HAP-1 (cell line): ENCODE data around the gene PTPRG.

ENCODE experiments used
- DNase-seq, 2 experiments: peaks; one replicate each; pipeline ENCODE4 v3.0.0-alpha.2; 2016 to 2020; ENCODE audit warnings: low spot score in 2 of 2
- H3K27me3 ChIP-seq: fragments of 250-450 bp; sonication (Bioruptor Pico); 2 replicates; pipeline ENCODE4 v1.5.1; 2020; ENCODE audit warnings: low read depth, mild to moderate bottlenecking, moderate library complexity
- H3K36me3 ChIP-seq: fragments of 250-450 bp; sonication (Bioruptor Pico); replicated peaks from 2 replicates; pipeline ENCODE4 v1.5.1; 2020; ENCODE audit warnings: mild to moderate bottlenecking
- H3K4me1 ChIP-seq: fragments of 250-450 bp; sonication (Bioruptor Pico); 2 replicates; pipeline ENCODE4 v1.5.1; 2020; ENCODE audit warnings: mild to moderate bottlenecking
- H3K4me3 ChIP-seq: fragments of 250-450 bp; sonication (Bioruptor Pico); 2 replicates; pipeline ENCODE4 v1.5.1; 2020; ENCODE audit warnings: mild to moderate bottlenecking, moderate library complexity
- H3K9me3 ChIP-seq: fragments of 250-450 bp; sonication (Bioruptor Pico); 2 replicates; pipeline ENCODE4 v1.5.1; 2020; ENCODE audit warnings: mild to moderate bottlenecking, moderate library complexity
- in situ Hi-C: fragments of 300-500 bp; cut with MboI; formaldehyde crosslinking; loops from 3 replicates; pipeline ENCODE4 v1.14.3; 2020; ENCODE audit warnings: low sequenced_read_pairs, inconsistent platforms, mixed read lengths

PTPRG gene

GRCh38 chr3:61561374-61562041, at the start of gene PTPRG:
TSS of gene PTPRG (plus strand) at chr3:61561571. CDS start at chr3:61562288, 717 bp downstream.
- Histone ChIP-seq H3K9me3 (no peaks in the 10 kb centered on the region), H3K27me3 (no peaks in the 10 kb centered on the region), H3K4me3 (peak within 1 kb of the TSS; percentile 85), H3K36me3 (peaks cover 4% of the 10 kb centered on the region; the same call in 1 of the 2 replicates), H3K4me1 (peaks cover 4% of the 10 kb centered on the region; the same call in 1 of the 2 replicates)
- DNase-seq, result peak; percentile 87 to 88
- in situ Hi-C loops, result loop anchor here (10.0 kb wide), 1 partner anchor 123 kb away; no protein-coding TSS in a partner anchor

- Histone ChIP-seq H3K9me3 (no peaks in the 10 kb centered on the region), H3K4me1 (no peaks in the 10 kb centered on the region), H3K4me3 (no peak overlapping the region), H3K27me3 (no peaks in the 10 kb centered on the region), H3K36me3 (no peaks in the 10 kb centered on the region)
- no peak for DNase-seq
- in situ Hi-C loops, result no loop called here
Observed at GRCh38 chr3:61518590-61518989, 42.8 kb upstream of the PTPRG start.

GRCh38 chr3:61520966-61521628, 40.3 kb upstream of the PTPRG start:
- Histone ChIP-seq H3K27me3 (no peaks in the 10 kb centered on the region), H3K9me3 (no peaks in the 10 kb centered on the region), H3K4me3 (no peak overlapping the region), H3K36me3 (no peaks in the 10 kb centered on the region), H3K4me1 (no peaks in the 10 kb centered on the region)
- in situ Hi-C loops, result no loop called here
- DNase-seq, result no peak

DNA sequence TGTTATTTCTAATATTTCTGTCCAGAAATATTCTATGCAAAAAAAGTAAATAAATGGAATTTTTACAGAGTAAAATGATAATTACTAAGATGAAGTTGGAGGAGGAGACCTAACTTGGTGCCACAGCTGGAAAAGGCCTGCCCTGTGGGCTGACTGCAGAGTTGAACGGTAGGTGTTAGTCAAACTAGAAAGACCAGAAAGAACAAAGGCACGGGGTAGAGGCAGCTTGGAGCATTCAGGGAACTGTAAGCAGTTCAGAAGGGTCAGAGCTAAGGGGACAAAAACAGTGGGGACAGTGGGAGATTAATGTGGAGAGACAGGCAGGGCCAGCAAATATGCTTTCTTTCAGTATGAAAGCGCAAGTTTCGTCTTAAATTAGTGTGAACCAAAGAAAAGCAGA, 39.3 kb upstream of the PTPRG start:
- Histone ChIP-seq H3K4me3 (no peak overlapping the region), H3K4me1 (no peaks in the 10 kb centered on the region), H3K9me3 (no peaks in the 10 kb centered on the region), H3K27me3 (no peaks in the 10 kb centered on the region), H3K36me3 (no peaks in the 10 kb centered on the region)
- in situ Hi-C loops, result no loop called here
- no peak for DNase-seq

DNA sequence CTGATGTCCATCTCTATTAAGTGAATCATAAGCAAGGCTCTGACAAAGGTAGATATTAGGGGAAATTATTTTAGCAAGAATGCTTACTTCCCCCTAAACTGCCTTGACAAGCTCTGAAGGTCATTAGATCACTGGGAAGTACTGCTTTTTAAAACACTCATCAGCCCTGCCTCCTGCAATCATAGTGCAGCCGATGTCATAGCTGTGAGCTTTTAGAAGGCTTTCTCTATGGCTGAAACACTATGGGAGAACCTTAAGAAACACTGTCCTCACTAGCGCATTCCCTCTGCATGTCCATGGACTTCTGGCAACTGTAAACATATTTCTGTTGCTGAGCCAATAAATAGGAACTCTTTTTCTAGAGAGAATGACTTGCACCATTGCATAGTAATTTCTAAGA, 38.7 kb upstream of the PTPRG start:
- DNase-seq, result no peak
- Histone ChIP-seq H3K36me3 (no peaks in the 10 kb centered on the region), H3K4me1 (no peaks in the 10 kb centered on the region), H3K27me3 (no peaks in the 10 kb centered on the region), H3K9me3 (no peaks in the 10 kb centered on the region), H3K4me3 (no peak overlapping the region)
- in situ Hi-C loops, result no loop called here

DNA sequence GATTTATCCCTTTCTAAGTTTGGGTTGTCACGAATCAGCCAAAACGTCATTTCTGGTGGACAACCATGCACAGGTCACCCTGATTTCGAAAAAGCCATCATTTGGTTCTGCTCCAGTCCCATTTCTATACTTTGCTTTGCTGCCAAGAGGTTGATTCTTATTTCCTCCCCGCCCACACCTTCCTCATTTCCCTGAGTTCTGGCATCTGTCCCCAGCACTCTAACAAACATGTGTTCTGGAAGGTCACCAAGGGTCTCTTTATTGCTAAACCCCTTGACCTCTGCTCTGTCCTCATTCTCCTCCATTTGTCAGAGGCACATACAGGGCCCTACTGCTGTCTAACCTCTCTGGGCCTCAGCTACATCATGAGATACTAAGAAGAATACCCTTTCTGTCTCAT, 36.4 kb upstream of the PTPRG start:
- in situ Hi-C loops, result loop anchor here (25.0 kb wide), 1 partner anchor 662 kb away; no protein-coding TSS in a partner anchor
- Histone ChIP-seq H3K4me3 (no peak overlapping the region), H3K9me3 (no peaks in the 10 kb centered on the region), H3K36me3 (no peaks in the 10 kb centered on the region), H3K4me1 (no peaks in the 10 kb centered on the region), H3K27me3 (no peaks in the 10 kb centered on the region)
- DNase-seq, result no peak

DNA sequence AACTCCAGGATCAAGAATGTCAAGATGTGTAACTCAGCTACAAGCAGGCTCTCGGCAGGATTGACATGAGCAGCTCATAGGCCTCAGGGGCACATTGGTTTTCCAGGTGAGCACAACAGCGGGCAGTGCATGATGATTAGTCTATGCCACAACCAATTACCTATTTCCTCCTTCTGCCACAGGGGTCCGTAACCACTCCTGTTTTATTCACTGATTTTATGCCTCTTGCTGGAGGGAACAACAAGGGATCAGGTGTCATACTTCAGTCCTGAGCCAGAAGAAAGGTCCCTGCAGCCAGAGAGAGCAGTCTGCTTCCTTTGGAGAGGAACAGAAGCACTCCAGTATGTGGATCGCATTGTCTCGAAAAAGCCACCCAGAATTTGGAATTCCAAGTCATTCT, 35.1 kb upstream of the PTPRG start:
- H3K4me3 ChIP-seq, result no peak overlapping the region
- H3K4me1 ChIP-seq, result no peaks in the 10 kb centered on the region
- in situ Hi-C loops, result loop anchor here (25.0 kb wide), 1 partner anchor 661 kb away; no protein-coding TSS in a partner anchor
- no peaks in the 10 kb centered on the region for H3K36me3 ChIP-seq
- DNase-seq, result no peak
- H3K27me3 ChIP-seq, result no peaks in the 10 kb centered on the region
- H3K9me3 ChIP-seq, result no peaks in the 10 kb centered on the region

- H3K9me3 ChIP-seq, result no peaks in the 10 kb centered on the region
- no peaks in the 10 kb centered on the region for H3K36me3 ChIP-seq
- DNase-seq, result no peak
- no peaks in the 10 kb centered on the region for H3K27me3 ChIP-seq
- no peak overlapping the region for H3K4me3 ChIP-seq
- H3K4me1 ChIP-seq, result no peaks in the 10 kb centered on the region
- in situ Hi-C loops, result loop anchor here (25.0 kb wide), 1 partner anchor 660 kb away; no protein-coding TSS in a partner anchor
Observed at GRCh38 chr3:61527011-61527410, 34.4 kb upstream of the PTPRG start.

- DNase-seq, result peak; percentile 36 to 61
- no peaks in the 10 kb centered on the region for H3K27me3 ChIP-seq
- in situ Hi-C loops, result loop anchor here (25.0 kb wide), 1 partner anchor 657 kb away; no protein-coding TSS in a partner anchor
Observed at GRCh38 chr3:61530355-61530754, 31.0 kb upstream of the PTPRG start.

DNA sequence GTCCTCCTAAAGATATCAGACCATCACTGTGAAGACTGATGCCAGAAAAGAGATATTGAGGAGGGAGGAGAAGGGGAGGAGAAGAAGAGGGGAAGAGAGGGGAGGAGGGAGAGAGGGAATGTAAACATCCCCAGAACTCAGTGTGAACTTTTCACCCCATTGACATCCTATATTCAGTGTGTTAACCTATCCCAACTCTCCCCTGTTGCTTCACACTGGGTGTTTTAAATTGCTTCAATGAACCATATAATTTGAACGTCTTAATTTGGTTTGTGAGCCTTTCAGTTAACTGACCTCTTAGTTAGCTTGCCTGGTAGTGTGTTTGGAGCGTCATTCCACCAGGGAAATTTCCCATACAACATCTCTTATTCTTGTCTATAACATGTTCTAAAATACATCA, 29.8 kb upstream of the PTPRG start:
- in situ Hi-C loops, result loop anchor here (25.0 kb wide), 1 partner anchor 656 kb away; no protein-coding TSS in a partner anchor
- DNase-seq, result no peak

More at GRCh38 chr3:61530355-61530754, 31.0 kb upstream of the PTPRG start:
- H3K36me3 ChIP-seq, result no peaks in the 10 kb centered on the region
- H3K9me3 ChIP-seq, result no peaks in the 10 kb centered on the region
- H3K4me3 ChIP-seq, result no peak overlapping the region
- no peaks in the 10 kb centered on the region for H3K4me1 ChIP-seq

DNA sequence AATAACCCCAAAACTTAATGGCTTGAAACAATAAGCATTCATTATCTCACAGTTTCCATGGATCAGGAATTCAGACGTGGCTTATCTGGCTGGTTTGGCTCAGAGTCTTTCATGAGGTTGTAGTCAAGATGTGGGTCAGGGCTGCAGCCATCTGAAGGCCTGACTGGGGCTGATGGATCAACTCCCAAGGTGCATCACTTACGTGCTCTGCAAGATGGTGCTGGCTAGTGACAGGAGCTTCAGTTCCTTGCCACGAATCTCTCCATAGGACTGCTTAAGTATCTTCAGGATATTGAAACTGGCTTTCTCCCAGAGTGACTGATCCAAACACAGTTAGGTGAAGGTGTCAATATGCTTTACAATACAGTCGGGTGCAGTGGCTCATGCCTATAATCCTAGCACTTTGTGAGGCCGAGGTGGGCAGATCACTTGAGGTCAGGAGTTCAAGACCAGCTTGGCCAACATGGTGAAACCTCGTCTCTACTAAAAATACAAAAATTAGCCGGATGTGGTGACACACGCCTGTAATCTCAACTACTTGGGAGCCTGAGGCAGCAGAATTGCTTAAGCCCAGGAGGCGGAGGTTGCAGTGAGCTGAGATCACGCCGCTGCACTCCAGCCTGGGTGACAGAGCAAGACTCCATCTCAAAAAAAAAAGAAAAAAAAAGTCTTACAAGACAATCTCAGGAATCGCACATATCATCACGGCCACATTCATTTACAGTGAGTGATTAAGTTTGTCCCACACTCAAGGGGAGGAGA, 28.5 kb upstream of the PTPRG start:
- Histone ChIP-seq H3K4me1 (no peaks in the 10 kb centered on the region), H3K4me3 (no peak overlapping the region), H3K27me3 (no peaks in the 10 kb centered on the region), H3K36me3 (no peaks in the 10 kb centered on the region), H3K9me3 (no peaks in the 10 kb centered on the region)
- no peak for DNase-seq
- in situ Hi-C loops, result loop anchor here (25.0 kb wide), 1 partner anchor 654 kb away; no protein-coding TSS in a partner anchor

More for the DNA sequence above, 29.8 kb upstream of the PTPRG start:
- H3K4me1 ChIP-seq, result no peaks in the 10 kb centered on the region
- H3K36me3 ChIP-seq, result no peaks in the 10 kb centered on the region
- H3K27me3 ChIP-seq, result no peaks in the 10 kb centered on the region
- H3K4me3 ChIP-seq, result no peak overlapping the region
- H3K9me3 ChIP-seq, result no peaks in the 10 kb centered on the region

DNA sequence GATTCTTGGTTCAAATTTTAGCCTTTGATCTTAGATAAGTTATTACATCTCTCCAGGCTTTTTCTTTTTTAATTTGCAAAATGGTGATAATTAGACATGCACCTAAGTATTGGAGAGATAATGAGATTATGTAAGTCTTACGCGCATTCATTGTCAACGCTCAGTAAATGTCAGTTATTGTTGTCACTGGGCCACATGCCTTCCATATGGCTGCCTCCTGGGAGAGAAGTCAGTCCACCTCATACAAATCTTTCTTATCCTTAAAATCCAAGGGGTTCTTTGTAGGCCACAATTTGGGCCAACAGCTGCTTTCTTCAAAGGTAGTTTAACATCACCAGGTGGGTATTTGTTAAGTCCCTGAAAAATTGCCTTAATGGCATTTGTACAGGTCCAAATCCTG, 25.5 kb upstream of the PTPRG start:
- no peaks in the 10 kb centered on the region for H3K36me3 ChIP-seq
- in situ Hi-C loops, result loop anchor here (25.0 kb wide), 1 partner anchor 651 kb away; no protein-coding TSS in a partner anchor
- no peaks in the 10 kb centered on the region for H3K9me3 ChIP-seq
- DNase-seq, result no peak
- H3K4me1 ChIP-seq, result no peaks in the 10 kb centered on the region
- H3K27me3 ChIP-seq, result no peaks in the 10 kb centered on the region
- no peak overlapping the region for H3K4me3 ChIP-seq

- Histone ChIP-seq H3K4me3 (no peak overlapping the region), H3K27me3 (no peaks in the 10 kb centered on the region), H3K4me1 (no peaks in the 10 kb centered on the region), H3K36me3 (no peaks in the 10 kb centered on the region), H3K9me3 (no peaks in the 10 kb centered on the region)
- in situ Hi-C loops, result loop anchor here (25.0 kb wide), 1 partner anchor 650 kb away; no protein-coding TSS in a partner anchor
- DNase-seq, result no peak
Observed at GRCh38 chr3:61537366-61537765, 24.0 kb upstream of the PTPRG start.
